ENCODE results near the gene PALLD. TPM values are rescaled to one million over a fixed set of nuclear protein-coding genes. Genes with fewer than 3 reads are reported as not detected.

PALLD gene
- total RNA-seq, 1 experiment from 2014 or later: 6.5 TPM

GRCh38 chr4:168859888-168860694 is 363.2 kb downstream of the PALLD start:
- ATAC-seq (no peak), DNase-seq (ENCODE audit: low read depth, low spot score) (no peak)
- H3K4me1 ChIP-seq (ENCODE audit: control insufficient read depth, insufficient read depth, low read length): no peaks in the 10 kb centered on the region
- CTCF ChIA-PET: no interaction called here
- no peaks in the 10 kb centered on the region for H3K36me3 ChIP-seq (ENCODE audit: control insufficient read depth, insufficient read depth, low read length)
- no TSS peak for BruUV-seq (replicated peaks)
- intact Hi-C loops (cut with micrococcal nuclease; ENCODE audit: unreplicated experiment) (no loop called here), in situ Hi-C loops (cut with HindIII; ENCODE audit: low pct_unique_long_range_greater_than_20kb, low sequenced_read_pairs) (no loop called here)
- no peaks in the 10 kb centered on the region for H3K9me3 ChIP-seq (ENCODE audit: control insufficient read depth, insufficient read depth, low read depth, low read length)
- H3K27ac ChIP-seq (ENCODE audit: low read length): no peak overlapping the region
- no peak for TF ChIP-seq POLR2AphosphoS5 (IDR thresholded peaks at IDR 0.05; ENCODE audit: low read depth, low read length)
- no peaks in the 10 kb centered on the region for H3K27me3 ChIP-seq (ENCODE audit: control insufficient read depth, insufficient read depth, low read length)
- no peak overlapping the region for H3K4me3 ChIP-seq (ENCODE audit: low read depth in 2 of 2, low read length in 2 of 2)
- POLR2A ChIA-PET: no interaction called here

GRCh38 chr4:168860827-168861226 is 364.0 kb downstream of the PALLD start:
- Histone ChIP-seq H3K27me3 (ENCODE audit: control insufficient read depth, insufficient read depth, low read length) (no peaks in the 10 kb centered on the region), H3K4me1 (ENCODE audit: control insufficient read depth, insufficient read depth, low read length) (no peaks in the 10 kb centered on the region), H3K4me3 (ENCODE audit: low read depth in 2 of 2, low read length in 2 of 2) (no peak overlapping the region), H3K36me3 (ENCODE audit: control insufficient read depth, insufficient read depth, low read length) (no peaks in the 10 kb centered on the region), H3K9me3 (ENCODE audit: control insufficient read depth, insufficient read depth, low read depth, low read length) (no peaks in the 10 kb centered on the region), H3K27ac (ENCODE audit: low read length) (no peak overlapping the region)
- TF ChIP-seq SIN3A (IDR thresholded peaks at IDR 0.05; ENCODE audit: borderline replicate concordance, insufficient read depth, low read depth, low read length) (no peak), REST (IDR thresholded peaks at IDR 0.05; ENCODE audit: insufficient read depth in 1 of 2, low read depth in 2 of 2, low read length in 1 of 2) (no peak), CTCF (IDR thresholded peaks at IDR 0.05) (no peak), POLR2AphosphoS5 (IDR thresholded peaks at IDR 0.05; ENCODE audit: low read depth, low read length) (no peak), TCF7L2 (IDR thresholded peaks at IDR 0.05; ENCODE audit: low read depth, low read length) (no peak)
- DNase-seq (ENCODE audit: low read depth, low spot score) (no peak), ATAC-seq (no peak)
- intact Hi-C loops (cut with micrococcal nuclease; ENCODE audit: unreplicated experiment): no loop called here
- no TSS peak for BruUV-seq (replicated peaks)
- CTCF ChIA-PET: no interaction called here
- in situ Hi-C loops (cut with HindIII; ENCODE audit: low pct_unique_long_range_greater_than_20kb, low sequenced_read_pairs): no loop called here
- POLR2A ChIA-PET: no interaction called here

Measured in Panc1 (cell line).